T-cell (primary cell): ENCODE results near the gene CREB3. TPM values are rescaled to one million over a fixed set of nuclear protein-coding genes. Genes with fewer than 3 reads are reported as not detected.

Source experiments
- ATAC-seq, 4 experiments: fragments of 200-7000 bp in 3 of 4; fragments of 150-1000 bp in 1 of 4; cut with Tn5 transposase; replicated peaks in 1 of 4; 1 replicate in 3 of 4; 2 replicates in 1 of 4; pipeline ENCODE4 v1.10.0; 2021; ENCODE audit warnings: moderate library complexity in 3 of 4, mild to moderate bottlenecking in 2 of 4, moderate number of reproducible peaks in 1 of 4
- CTCF ChIA-PET, 2 donors: fragments of 300-600 bp; sonication (Branson Sonifier 250); formaldehyde crosslinking; loops; one replicate each; lab custom pipeline; 2022; ENCODE audit warnings: antibody characterized with exemption in 2 of 2; lab: Charles Lee
- POLR2A ChIA-PET, 2 donors: fragments of 300-600 bp; sonication (Branson Sonifier 250); formaldehyde crosslinking; loops; one replicate each; lab custom pipeline; 2022; ENCODE audit warnings: antibody characterized with exemption in 2 of 2; lab: Charles Lee
- DNase-seq, 35 experiments: peaks; one replicate each; pipeline versions ENCODE4 v3.0.0 to v3.0.0-alpha.2; 2013 to 2023
- H3K27ac ChIP-seq: one replicate; pipeline ENCODE4 v1.5.1; 2013; ENCODE audit warnings: low read length
- H3K27me3 ChIP-seq, 2 experiments: replicated peaks in 1 of 2; 1 replicate in 1 of 2; 2 replicates in 1 of 2; pipeline versions ENCODE4 v1.6.1 to v1.7.0; 2013; ENCODE audit warnings: low read length in 1 of 2, mixed read lengths in 1 of 2; ENCODE audit not compliant: control insufficient read depth in 2 of 2, insufficient read depth in 2 of 2; ENCODE audit errors: extremely low read depth in 1 of 2
- H3K36me3 ChIP-seq, 2 donors: 1 replicate in 1 of 2; 2 replicates in 1 of 2; pipeline versions ENCODE4 v1.6.1 to v1.7.0; 2013; ENCODE audit warnings: low read length in 1 of 2; ENCODE audit not compliant: control insufficient read depth in 2 of 2, insufficient read depth in 1 of 2; ENCODE audit errors: extremely low read depth in 1 of 2
- H3K4me1 ChIP-seq, 2 experiments: 1 replicate in 1 of 2; 2 replicates in 1 of 2; pipeline versions ENCODE4 v1.6.1 to v1.7.0; 2013; ENCODE audit warnings: low read length in 2 of 2, mixed read lengths in 1 of 2; ENCODE audit not compliant: insufficient read depth in 2 of 2, control insufficient read depth in 1 of 2; ENCODE audit errors: extremely low read depth in 1 of 2
- H3K4me3 ChIP-seq, 2 donors: 1 replicate in 1 of 2; 2 replicates in 1 of 2; pipeline versions ENCODE4 v1.5.1 to v1.7.0; 2013; ENCODE audit warnings: mild to moderate bottlenecking in 2 of 2, low read length in 1 of 2, moderate library complexity in 1 of 2; ENCODE audit not compliant: control insufficient read depth in 1 of 2; ENCODE audit errors: extremely low read depth in 1 of 2
- H3K9me3 ChIP-seq: 2 replicates; pipeline ENCODE4 v1.7.0; 2013
- H3K27ac Mint-ChIP-seq, 2 donors: one replicate each; pipeline ENCODE4 v1.8.0; 2020 to 2021; ENCODE audit warnings: mild to moderate bottlenecking in 2 of 2, mixed read lengths in 2 of 2
- H3K27me3 Mint-ChIP-seq, 2 donors: one replicate each; pipeline ENCODE4 v1.8.0; 2021 to 2022; ENCODE audit warnings: mixed read lengths in 2 of 2
- H3K36me3 Mint-ChIP-seq: one replicate; pipeline ENCODE4 v1.8.0; 2021; ENCODE audit warnings: mixed read lengths
- H3K4me1 Mint-ChIP-seq, 3 donors: one replicate each; pipeline ENCODE4 v1.8.0; 2020 to 2022; ENCODE audit warnings: mixed read lengths in 3 of 3, mild to moderate bottlenecking in 1 of 3
- H3K4me3 Mint-ChIP-seq, 3 donors: one replicate each; pipeline ENCODE4 v1.8.0; 2020 to 2022; ENCODE audit warnings: mild to moderate bottlenecking in 3 of 3, mixed read lengths in 3 of 3, moderate library complexity in 3 of 3
- H3K9me3 Mint-ChIP-seq, 3 donors: one replicate each; pipeline ENCODE4 v1.8.0; 2020 to 2022; ENCODE audit warnings: mixed read lengths in 3 of 3
- WGBS: methylation state at CpG from one replicate; pipeline ENCODE4 v1.1.5; 2013; ENCODE audit warnings: missing lambda C conversion rate; ENCODE audit not compliant: insufficient coverage; 5-methylcytosine and 5-hydroxymethylcytosine counted together
- total RNA-seq, 35 experiments: library from RNA in 6 of 35; stranded (reverse) in 6 of 35; fragments of 120-200 nt in 1 of 35; gene quantifications; one replicate each; pipeline versions ENCODE4 v1.2.1 to v1.2.4 and lab custom pipeline; 2013 to 2026

CREB3 gene
- total RNA-seq, 5 donors from 2014 or later (not counting 1 experiment from before 2014, with no cell fraction given), result 15.9 to 22.6 (median 19.3) TPM

- Histone ChIP-seq H3K27ac (peak overlapping the region; percentile 33), H3K9me3 (no peaks in the 10 kb centered on the region), H3K27me3 (no peaks in the 10 kb centered on the region), H3K4me1 (peaks cover 43 to 54% of the 10 kb centered on the region in 2 experiments), H3K36me3 (peaks cover 18 to 46% of the 10 kb centered on the region in 2 donors), H3K4me3 (no peak overlapping the region)
- ChIA-PET POLR2A (no interaction called here), CTCF (interaction anchor here (0.6 to 2.5 kb wide), 6 partner anchors 21 to 123 kb away, joined by 3 to 10 read pairs (median 4); partner anchors contain the start of genes CCDC107 (in 1 of the 2), GBA2 (in 1 of the 2), RGP1 (in 1 of the 2) and RMRP (in 1 of the 2))
- Mint-ChIP-seq H3K27me3 (no peaks in the 10 kb centered on the region), H3K4me1 (peaks cover 3 to 7% (median 6%) of the 10 kb centered on the region in 3 donors), H3K27ac (no peak overlapping the region), H3K36me3 (peaks cover 33% of the 10 kb centered on the region), H3K4me3 (peak overlapping the region in 2 of 3 donors; percentile 26 to 34), H3K9me3 (no peaks in the 10 kb centered on the region)
- DNase-seq (peak in 32 of 35 experiments; percentile 23 to 68 (median 45)), ATAC-seq (peak; percentile 61 to 72 (median 64))
- WGBS, result 0% methylated on average over 1 of the region's 3 CpGs
These were observed 5.5 kb upstream of the CREB3 start for GRCh38 chr9:35726931-35727330.

- ATAC-seq (no peak), DNase-seq (no peak)
- 48% methylated on average over 3 of the region's 5 CpGs for WGBS
- peaks cover 15 to 38% of the 10 kb centered on the region in 2 donors for H3K36me3 ChIP-seq
- POLR2A ChIA-PET, result interaction anchor here in 1 of 2 donors (0.6 kb wide), 1 partner anchor 53 kb away, joined by 3 read pairs; no protein-coding TSS in a partner anchor
- H3K9me3 ChIP-seq, result no peaks in the 10 kb centered on the region
- H3K27ac Mint-ChIP-seq, result no peak overlapping the region
- H3K36me3 Mint-ChIP-seq, result peaks cover 26% of the 10 kb centered on the region
- H3K4me1 Mint-ChIP-seq, result peaks cover 5 to 7% (median 6%) of the 10 kb centered on the region in 3 donors
- H3K27me3 ChIP-seq, result no peaks in the 10 kb centered on the region
- no peaks in the 10 kb centered on the region for H3K27me3 Mint-ChIP-seq
- peak overlapping the region in 1 of 2 donors; percentile 52 for H3K4me3 ChIP-seq
- H3K9me3 Mint-ChIP-seq, result no peaks in the 10 kb centered on the region
- CTCF ChIA-PET, result interaction anchor here (0.8 to 2.5 kb wide), 8 partner anchors 21 to 69 kb away, joined by 3 to 10 read pairs (median 3); partner anchors contain the start of genes CCDC107 (in 1 of the 2), GBA2 (in 1 of the 2), RGP1 (in 1 of the 2) and RMRP (in 1 of the 2)
- H3K27ac ChIP-seq, result peak overlapping the region; percentile 33
- no peak overlapping the region for H3K4me3 Mint-ChIP-seq
- peaks cover 43 to 57% of the 10 kb centered on the region in 2 experiments for H3K4me1 ChIP-seq
These were observed 4.8 kb upstream of the CREB3 start for GRCh38 chr9:35727676-35728040.

GRCh38 chr9:35728041-35728971, 4.2 kb upstream of the CREB3 start:
- H3K27me3 ChIP-seq, result no peaks in the 10 kb centered on the region
- ATAC-seq, result no peak
- ChIA-PET POLR2A (interaction anchor here in 1 of 2 donors (0.6 kb wide), 1 partner anchor 54 kb away, joined by 3 read pairs; no protein-coding TSS in a partner anchor), CTCF (interaction anchor here (0.6 to 2.5 kb wide), 15 partner anchors 13 to 159 kb away, joined by 3 to 10 read pairs (median 3); partner anchors contain the start of genes CCDC107 (in 2 of the 2), RMRP (in 2 of the 2), GBA2 (in 1 of the 2) and RGP1 (in 1 of the 2))
- H3K9me3 Mint-ChIP-seq, result no peaks in the 10 kb centered on the region
- peaks cover 11 to 12% (median 12%) of the 10 kb centered on the region in 3 donors for H3K4me1 Mint-ChIP-seq
- H3K36me3 ChIP-seq, result peaks cover 11 to 32% of the 10 kb centered on the region in 2 donors
- peaks cover 49 to 63% of the 10 kb centered on the region in 2 experiments for H3K4me1 ChIP-seq
- peak overlapping the region; percentile 15 to 52 for H3K4me3 ChIP-seq
- DNase-seq, result peak in 11 of 35 experiments; percentile 13 to 65 (median 22)
- peak overlapping the region; percentile 33 for H3K27ac ChIP-seq
- no peaks in the 10 kb centered on the region for H3K9me3 ChIP-seq
- no peak overlapping the region for H3K27ac Mint-ChIP-seq
- no peaks in the 10 kb centered on the region for H3K27me3 Mint-ChIP-seq
- no peak overlapping the region for H3K4me3 Mint-ChIP-seq
- 0% methylated on average over 4 of the region's 10 CpGs for WGBS
- H3K36me3 Mint-ChIP-seq, result peaks cover 22% of the 10 kb centered on the region

- Histone ChIP-seq H3K9me3 (no peaks in the 10 kb centered on the region), H3K4me3 (no peak overlapping the region), H3K4me1 (peaks cover 51 to 71% of the 10 kb centered on the region in 2 experiments), H3K36me3 (peaks cover 4 to 24% of the 10 kb centered on the region in 2 donors), H3K27me3 (no peaks in the 10 kb centered on the region), H3K27ac (peak overlapping the region; percentile 2)
- DNase-seq (no peak), ATAC-seq (no peak)
- Mint-ChIP-seq H3K4me1 (peaks cover 16 to 18% (median 18%) of the 10 kb centered on the region in 3 donors), H3K27me3 (no peaks in the 10 kb centered on the region), H3K36me3 (peaks cover 16% of the 10 kb centered on the region), H3K9me3 (no peaks in the 10 kb centered on the region), H3K27ac (no peak overlapping the region), H3K4me3 (no peak overlapping the region)
- 32% methylated on average over 2 of the region's 3 CpGs for WGBS
- CTCF ChIA-PET, result interaction anchor here (0.9 to 2.0 kb wide), 5 partner anchors 14 to 84 kb away, joined by 3 to 7 read pairs (median 4); partner anchors contain the start of genes CCDC107 (in 1 of the 2), RGP1 (in 1 of the 2) and RMRP (in 1 of the 2)
- POLR2A ChIA-PET, result no interaction called here
These were observed 3.4 kb upstream of the CREB3 start for GRCh38 chr9:35729101-35729500.

GRCh38 chr9:35729700-35730485, 2.6 kb upstream of the CREB3 start:
- Histone ChIP-seq H3K4me3 (no peak overlapping the region), H3K27me3 (no peaks in the 10 kb centered on the region), H3K9me3 (no peaks in the 10 kb centered on the region), H3K27ac (peak overlapping the region; percentile 95), H3K4me1 (peaks cover 51 to 71% of the 10 kb centered on the region in 2 experiments), H3K36me3 (peaks cover 0 to 17% of the 10 kb centered on the region in 2 donors)
- Mint-ChIP-seq H3K4me3 (peak overlapping the region in 1 of 3 donors; percentile 89), H3K9me3 (no peaks in the 10 kb centered on the region), H3K4me1 (peaks cover 16 to 19% (median 19%) of the 10 kb centered on the region in 3 donors), H3K27me3 (no peaks in the 10 kb centered on the region), H3K27ac (peak overlapping the region; percentile 78 to 91), H3K36me3 (peaks cover 10% of the 10 kb centered on the region)
- ATAC-seq (no peak), DNase-seq (peak in 8 of 35 experiments; percentile 5 to 67 (median 24))
- CTCF ChIA-PET, result interaction anchor here (0.6 to 2.9 kb wide), 8 partner anchors 15 to 91 kb away, joined by 3 to 15 read pairs (median 4); partner anchors contain the start of genes CCDC107 (in 1 of the 2), RGP1 (in 1 of the 2) and RMRP (in 1 of the 2)
- 6% methylated on average over 6 of the region's 6 CpGs for WGBS
- POLR2A ChIA-PET, result interaction anchor here in 1 of 2 donors (0.6 to 0.7 kb wide), 2 partner anchors 27 to 1981 kb away, joined by 6 to 10 read pairs; no protein-coding TSS in a partner anchor
